Caco-2 (cell line): Measurements from ENCODE around the gene SLC35E4. TPM values are rescaled to one million over a fixed set of nuclear protein-coding genes. Genes with fewer than 3 reads are reported as not detected.

Experiments used
- BruUV-seq: library from RNA; stranded (reverse); fragments of 400-500 nt; replicated peaks from 2 replicates; lab custom pipeline; 2021; lab: Mats Ljungman, UMichigan
- CTCF ChIA-PET: fragments of 300-600 bp; sonication (Branson Sonifier 250); formaldehyde crosslinking; loops from one replicate; lab custom pipeline; 2022; ENCODE audit warnings: antibody characterized with exemption; lab: Charles Lee
- POLR2A ChIA-PET: fragments of 300-600 bp; sonication (Branson Sonifier 250); formaldehyde crosslinking; loops from one replicate; lab custom pipeline; 2022; ENCODE audit warnings: antibody characterized with exemption; lab: Charles Lee
- DNase-seq, 2 experiments: peaks; one replicate each; pipeline versions ENCODE4 v3.0.0 to v3.0.0-alpha.2; 2020 to 2022
- H3K27me3 ChIP-seq: replicated peaks from 2 replicates; pipeline ENCODE4 v1.6.0; 2011; ENCODE audit warnings: low read length; ENCODE audit not compliant: control insufficient read depth, insufficient read depth
- H3K36me3 ChIP-seq: 2 replicates; pipeline ENCODE4 v1.5.1; 2011; ENCODE audit warnings: low read length; ENCODE audit not compliant: control insufficient read depth, insufficient read depth
- H3K4me1 ChIP-seq: fragments of 250-450 bp; sonication (Bioruptor Pico); 2 replicates; pipeline ENCODE4 v1.5.1; 2020; ENCODE audit warnings: mild to moderate bottlenecking
- H3K4me3 ChIP-seq: 2 replicates; pipeline ENCODE4 v1.5.1; 2011; ENCODE audit warnings: low read depth, mild to moderate bottlenecking, control low read depth, low read length
- H3K9me3 ChIP-seq: fragments of 250-450 bp; sonication (Bioruptor Pico); 2 replicates; pipeline ENCODE4 v1.5.1; 2020; ENCODE audit warnings: mild to moderate bottlenecking, moderate library complexity
- H3K27ac Mint-ChIP-seq: one replicate; pipeline ENCODE4 v1.8.0; 2022; ENCODE audit warnings: mixed read lengths; ENCODE audit not compliant: unreplicated experiment
- H3K27me3 Mint-ChIP-seq: one replicate; pipeline ENCODE4 v1.8.0; 2022; ENCODE audit warnings: mixed read lengths; ENCODE audit not compliant: insufficient read depth, unreplicated experiment
- H3K36me3 Mint-ChIP-seq: one replicate; pipeline ENCODE4 v1.8.0; 2022; ENCODE audit warnings: mild to moderate bottlenecking, mixed read lengths; ENCODE audit not compliant: insufficient read depth, unreplicated experiment
- H3K4me1 Mint-ChIP-seq: one replicate; pipeline ENCODE4 v1.8.0; 2022; ENCODE audit warnings: low read depth, mixed read lengths; ENCODE audit not compliant: unreplicated experiment
- H3K4me3 Mint-ChIP-seq: one replicate; pipeline ENCODE4 v1.8.0; 2022; ENCODE audit warnings: mild to moderate bottlenecking, moderate library complexity, mixed read lengths; ENCODE audit not compliant: unreplicated experiment
- H3K9me3 Mint-ChIP-seq: one replicate; pipeline ENCODE4 v1.8.0; 2022; ENCODE audit warnings: mixed read lengths; ENCODE audit not compliant: unreplicated experiment
- intact Hi-C: fragments of 100-400 bp; cut with micrococcal nuclease; formaldehyde crosslinking; loops from one replicate; pipeline ENCODE4 v1.10.0; 2022; ENCODE audit not compliant: unreplicated experiment
- total RNA-seq: library from RNA; stranded (reverse); gene quantifications from 2 replicates; pipeline ENCODE4 v1.2.3, GENCODE V29; 2022
- TF ChIP-seq, protein P1 (sequence below), 2 experiments: fragments of 200-600 bp in 1 of 2; IDR thresholded peaks; 1 replicate in 1 of 2; 2 replicates in 1 of 2; pipeline versions ENCODE4 v1.5.1 to v1.8.0; 2011 to 2022; ENCODE audit warnings: antibody characterized with exemption in 1 of 2, control low read depth in 1 of 2, inconsistent platforms in 1 of 2, low read depth in 1 of 2, low read length in 1 of 2, mild to moderate bottlenecking in 1 of 2, moderate library complexity in 1 of 2; ENCODE audit not compliant: insufficient read depth in 1 of 2, severe bottlenecking in 1 of 2, unreplicated experiment in 1 of 2

Gene SLC35E4
- total RNA-seq, 1 experiment from 2014 or later: 0.27 TPM

DNA sequence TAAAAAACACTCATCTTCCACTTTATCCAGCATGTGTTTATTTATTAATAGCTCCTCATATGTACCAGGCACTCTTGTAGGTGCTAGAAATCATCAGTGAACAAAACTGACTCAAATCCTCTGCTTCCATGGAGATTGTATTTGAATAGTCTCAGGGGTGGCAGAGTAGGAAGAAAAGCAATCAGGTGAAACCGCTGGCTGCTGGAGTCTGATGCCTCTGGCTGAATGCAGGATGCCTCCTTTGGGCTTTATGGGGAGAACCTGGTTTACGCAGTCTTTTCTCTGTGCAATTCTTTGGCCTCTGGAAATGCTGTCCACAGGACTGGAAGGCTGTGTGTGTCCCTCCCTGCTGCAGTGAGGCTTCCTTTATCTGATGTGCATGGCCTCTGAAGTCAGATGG, 46.2 kb downstream of the SLC35E4 start:
- no peak overlapping the region for H3K4me3 Mint-ChIP-seq
- no peaks in the 10 kb centered on the region for H3K9me3 Mint-ChIP-seq
- POLR2A ChIA-PET: no interaction called here
- Histone ChIP-seq H3K9me3 (no peaks in the 10 kb centered on the region), H3K4me3 (no peak overlapping the region), H3K4me1 (no peaks in the 10 kb centered on the region), H3K27me3 (no peaks in the 10 kb centered on the region), H3K36me3 (no peaks in the 10 kb centered on the region)
- intact Hi-C loops: no loop called here
- DNase-seq: no peak
- peaks cover 4% of the 10 kb centered on the region for H3K27me3 Mint-ChIP-seq
- BruUV-seq: no TSS peak
- H3K36me3 Mint-ChIP-seq: no peaks in the 10 kb centered on the region
- no peak overlapping the region for H3K27ac Mint-ChIP-seq
- TF ChIP-seq, protein P1, sequence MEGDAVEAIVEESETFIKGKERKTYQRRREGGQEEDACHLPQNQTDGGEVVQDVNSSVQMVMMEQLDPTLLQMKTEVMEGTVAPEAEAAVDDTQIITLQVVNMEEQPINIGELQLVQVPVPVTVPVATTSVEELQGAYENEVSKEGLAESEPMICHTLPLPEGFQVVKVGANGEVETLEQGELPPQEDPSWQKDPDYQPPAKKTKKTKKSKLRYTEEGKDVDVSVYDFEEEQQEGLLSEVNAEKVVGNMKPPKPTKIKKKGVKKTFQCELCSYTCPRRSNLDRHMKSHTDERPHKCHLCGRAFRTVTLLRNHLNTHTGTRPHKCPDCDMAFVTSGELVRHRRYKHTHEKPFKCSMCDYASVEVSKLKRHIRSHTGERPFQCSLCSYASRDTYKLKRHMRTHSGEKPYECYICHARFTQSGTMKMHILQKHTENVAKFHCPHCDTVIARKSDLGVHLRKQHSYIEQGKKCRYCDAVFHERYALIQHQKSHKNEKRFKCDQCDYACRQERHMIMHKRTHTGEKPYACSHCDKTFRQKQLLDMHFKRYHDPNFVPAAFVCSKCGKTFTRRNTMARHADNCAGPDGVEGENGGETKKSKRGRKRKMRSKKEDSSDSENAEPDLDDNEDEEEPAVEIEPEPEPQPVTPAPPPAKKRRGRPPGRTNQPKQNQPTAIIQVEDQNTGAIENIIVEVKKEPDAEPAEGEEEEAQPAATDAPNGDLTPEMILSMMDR (IDR thresholded peaks at IDR 0.05; ENCODE audit: insufficient read depth in 1 of 2, low read depth in 1 of 2, low read length in 1 of 2, severe bottlenecking in 1 of 2, unreplicated experiment in 1 of 2): no peak
- CTCF ChIA-PET: no interaction called here
- H3K4me1 Mint-ChIP-seq: no peaks in the 10 kb centered on the region

DNA sequence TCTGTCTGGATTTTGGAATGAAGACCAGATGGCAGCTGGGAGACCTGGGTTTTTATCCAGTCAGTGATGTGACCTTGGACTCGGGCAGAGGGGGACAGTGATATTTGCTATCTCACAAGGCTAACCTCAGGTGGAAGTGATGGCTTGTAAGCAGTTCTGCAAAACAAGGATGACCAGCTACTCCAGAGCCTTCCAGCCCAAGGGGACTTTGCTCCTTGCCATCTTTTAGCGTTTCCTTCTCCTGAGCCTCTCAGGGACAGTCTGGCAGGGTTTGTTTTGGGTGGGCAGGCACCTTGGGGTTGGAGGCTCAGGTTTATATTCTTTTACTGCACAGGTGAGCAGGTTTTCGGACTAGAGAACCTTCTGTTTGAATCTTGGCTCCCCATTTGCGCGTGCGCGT, 49.6 kb downstream of the SLC35E4 start:
- no peaks in the 10 kb centered on the region for H3K9me3 Mint-ChIP-seq
- CTCF ChIA-PET: interaction anchor here (0.7 kb wide), 1 partner anchor 69 kb away, joined by 3 read pairs; no protein-coding TSS in a partner anchor

DNA sequence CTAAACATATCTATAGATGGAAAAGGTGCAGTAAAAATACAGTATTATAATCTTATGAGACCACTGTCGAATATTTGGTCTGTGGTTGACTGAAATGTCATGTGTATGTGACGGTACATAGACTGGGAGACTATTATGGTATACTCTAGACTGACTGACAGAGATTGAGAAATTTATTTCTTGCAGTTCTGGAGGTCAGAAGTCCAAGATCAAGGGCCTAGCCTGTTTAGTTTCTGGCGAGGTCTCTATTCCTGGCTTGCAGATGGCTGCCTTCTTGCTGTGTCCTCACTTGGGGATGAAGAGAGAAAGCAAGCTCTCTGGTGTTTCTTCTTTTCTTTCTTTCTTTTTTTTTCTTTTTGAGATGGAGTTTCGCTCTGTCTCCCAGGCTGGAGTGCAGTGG, 51.8 kb downstream of the SLC35E4 start:
- Mint-ChIP-seq H3K9me3 (no peaks in the 10 kb centered on the region), H3K4me3 (no peak overlapping the region), H3K27me3 (no peaks in the 10 kb centered on the region), H3K27ac (no peak overlapping the region), H3K4me1 (no peaks in the 10 kb centered on the region), H3K36me3 (no peaks in the 10 kb centered on the region)
- CTCF ChIA-PET: no interaction called here
- Histone ChIP-seq H3K36me3 (no peaks in the 10 kb centered on the region), H3K4me1 (no peaks in the 10 kb centered on the region), H3K27me3 (no peaks in the 10 kb centered on the region), H3K9me3 (no peaks in the 10 kb centered on the region), H3K4me3 (no peak overlapping the region)
- POLR2A ChIA-PET: no interaction called here
- no TSS peak for BruUV-seq
- DNase-seq: no peak
- intact Hi-C loops: no loop called here
- TF ChIP-seq, protein P1 (IDR thresholded peaks at IDR 0.05; ENCODE audit: insufficient read depth in 1 of 2, low read depth in 1 of 2, low read length in 1 of 2, severe bottlenecking in 1 of 2, unreplicated experiment in 1 of 2): no peak

More for the DNA sequence above, 49.6 kb downstream of the SLC35E4 start:
- Mint-ChIP-seq H3K4me1 (no peaks in the 10 kb centered on the region), H3K4me3 (no peak overlapping the region), H3K27ac (no peak overlapping the region), H3K27me3 (no peaks in the 10 kb centered on the region), H3K36me3 (no peaks in the 10 kb centered on the region)
- Histone ChIP-seq H3K4me1 (no peaks in the 10 kb centered on the region), H3K36me3 (no peaks in the 10 kb centered on the region), H3K4me3 (no peak overlapping the region), H3K9me3 (no peaks in the 10 kb centered on the region), H3K27me3 (no peaks in the 10 kb centered on the region)
- no TSS peak for BruUV-seq
- TF ChIP-seq, protein P1 (IDR thresholded peaks at IDR 0.05; ENCODE audit: insufficient read depth in 1 of 2, low read depth in 1 of 2, low read length in 1 of 2, severe bottlenecking in 1 of 2, unreplicated experiment in 1 of 2): no peak
- POLR2A ChIA-PET: no interaction called here
- no peak for DNase-seq
- intact Hi-C loops: no loop called here
